Panc1 (cell line): Measurements from ENCODE around the gene DAGLA. TPM values are rescaled to one million over a fixed set of nuclear protein-coding genes. Genes with fewer than 3 reads are reported as not detected.

Source experiments
- ATAC-seq: fragments of 200-7000 bp; cut with Tn5 transposase; 2 replicates; pipeline ENCODE4 v1.9.1; 2020; ENCODE audit warnings: mild to moderate bottlenecking, moderate library complexity
- BruUV-seq: library from RNA; stranded (reverse); fragments of 400-500 nt; replicated peaks from 2 replicates; lab custom pipeline; 2021; lab: Mats Ljungman, UMichigan
- CTCF ChIA-PET: fragments of 300-600 bp; sonication (Branson Sonifier 250); formaldehyde crosslinking; loops from one replicate; lab custom pipeline; 2022; ENCODE audit warnings: antibody characterized with exemption; lab: Charles Lee
- POLR2A ChIA-PET: fragments of 300-600 bp; sonication (Branson Sonifier 250); formaldehyde crosslinking; loops from one replicate; lab custom pipeline; 2022; ENCODE audit warnings: antibody characterized with exemption; lab: Charles Lee
- DNase-seq: peaks from one replicate; pipeline ENCODE4 v3.0.0-alpha.2; 2010; ENCODE audit warnings: low read depth, low spot score
- H3K27ac ChIP-seq: 2 replicates; pipeline ENCODE4 v1.5.1; 2011; ENCODE audit warnings: mild to moderate bottlenecking, low read length, inconsistent platforms
- H3K27me3 ChIP-seq: fragments of 200-500 bp; sonication (Bioruptor generic); 2 replicates; pipeline ENCODE4 v1.6.0; 2014; ENCODE audit warnings: low read length, inconsistent platforms; ENCODE audit not compliant: control insufficient read depth, insufficient read depth
- H3K36me3 ChIP-seq: fragments of 200-500 bp; sonication (Bioruptor generic); 2 replicates; pipeline ENCODE4 v1.5.1; 2014; ENCODE audit warnings: inconsistent platforms, mild to moderate bottlenecking, low read length, moderate library complexity; ENCODE audit not compliant: control insufficient read depth, insufficient read depth
- H3K4me1 ChIP-seq: 2 replicates; pipeline ENCODE4 v1.5.1; 2011; ENCODE audit warnings: inconsistent platforms, mild to moderate bottlenecking, low read length, moderate library complexity; ENCODE audit not compliant: control insufficient read depth, insufficient read depth
- H3K4me3 ChIP-seq, 2 experiments: 2 replicates each; pipeline ENCODE4 v1.5.1; 2011 to 2012; ENCODE audit warnings: low read depth in 2 of 2, low read length in 2 of 2, mild to moderate bottlenecking in 2 of 2, inconsistent platforms in 1 of 2, moderate library complexity in 1 of 2
- H3K9me3 ChIP-seq: fragments of 200-500 bp; sonication (Bioruptor generic); 2 replicates; pipeline ENCODE4 v1.5.1; 2014; ENCODE audit warnings: low read depth, mild to moderate bottlenecking, inconsistent platforms, low read length, moderate library complexity; ENCODE audit not compliant: control insufficient read depth, insufficient read depth
- CTCF ChIP-seq: fragments of 450-650 bp; IDR thresholded peaks from 2 replicates; pipeline ENCODE4 v1.5.1; 2017; ENCODE audit warnings: mild to moderate bottlenecking
- POLR2AphosphoS5 ChIP-seq: IDR thresholded peaks from 2 replicates; pipeline ENCODE4 v1.6.1; 2012; ENCODE audit warnings: mild to moderate bottlenecking, low read depth, low read length, moderate library complexity
- REST ChIP-seq, 2 experiments: IDR thresholded peaks; 2 replicates each; pipeline ENCODE4 v1.6.1; 2011 to 2012; ENCODE audit warnings: low read depth in 2 of 2, control low read depth in 1 of 2, low read length in 1 of 2, mild to moderate bottlenecking in 1 of 2, moderate library complexity in 1 of 2; ENCODE audit not compliant: insufficient read depth in 1 of 2
- SIN3A ChIP-seq: IDR thresholded peaks from 2 replicates; pipeline ENCODE4 v1.6.1; 2012; ENCODE audit warnings: low read depth, mild to moderate bottlenecking, low read length, moderate library complexity, borderline replicate concordance; ENCODE audit not compliant: insufficient read depth
- TCF7L2 ChIP-seq: IDR thresholded peaks from 2 replicates; pipeline ENCODE4 v1.6.1; 2011; ENCODE audit warnings: mild to moderate bottlenecking, low read depth, low read length, inconsistent platforms
- in situ Hi-C: cut with HindIII; loops from 2 replicates; pipeline ENCODE4 v1.10.0; 2016; ENCODE audit warnings: low sequenced_read_pairs, low pct_unique_long_range_greater_than_20kb
- intact Hi-C: fragments of 100-400 bp; cut with micrococcal nuclease; formaldehyde crosslinking; loops from one replicate; pipeline ENCODE4 v1.10.0; 2022; ENCODE audit not compliant: unreplicated experiment
- total RNA-seq: library from RNA; stranded (reverse); gene quantifications from one replicate; pipeline ENCODE4 v1.2.1, GENCODE V29; 2021; ENCODE audit not compliant: unreplicated experiment

Gene DAGLA
- total RNA-seq, 1 experiment from 2014 or later, result 6.4 TPM

- Histone ChIP-seq H3K4me3 (no peak overlapping the region), H3K4me1 (no peaks in the 10 kb centered on the region), H3K36me3 (no peaks in the 10 kb centered on the region), H3K9me3 (no peaks in the 10 kb centered on the region), H3K27ac (no peak overlapping the region), H3K27me3 (no peaks in the 10 kb centered on the region)
- no TSS peak for BruUV-seq
- in situ Hi-C loops, result no loop called here
- ChIA-PET POLR2A (no interaction called here), CTCF (interaction anchor here (0.8 kb wide), 1 partner anchor 26 kb away, joined by 3 read pairs; no protein-coding TSS in a partner anchor)
- intact Hi-C loops, result no loop called here
- no peak for ATAC-seq
- no peak for DNase-seq
- TF ChIP-seq TCF7L2, result no peak
- TF ChIP-seq REST (IDR thresholded peaks at IDR 0.05; ENCODE audit: insufficient read depth in 1 of 2, low read depth in 2 of 2, low read length in 1 of 2), result no peak
- TF ChIP-seq CTCF, result no peak
- no peak for TF ChIP-seq SIN3A
- no peak for TF ChIP-seq POLR2AphosphoS5
These were observed 29.2 kb upstream of the DAGLA start for GRCh38 chr11:61650781-61651571.

GRCh38 chr11:61652135-61652534 lies 28.1 kb upstream of the DAGLA start:
- Histone ChIP-seq H3K27me3 (no peaks in the 10 kb centered on the region), H3K36me3 (no peaks in the 10 kb centered on the region), H3K27ac (no peak overlapping the region), H3K4me1 (no peaks in the 10 kb centered on the region), H3K4me3 (no peak overlapping the region), H3K9me3 (no peaks in the 10 kb centered on the region)
- in situ Hi-C loops (no loop called here), intact Hi-C loops (no loop called here)
- ATAC-seq (no peak), DNase-seq (no peak)
- BruUV-seq, result no TSS peak
- POLR2A ChIA-PET, result no interaction called here
- no peak for TF ChIP-seq SIN3A
- TF ChIP-seq REST (IDR thresholded peaks at IDR 0.05; ENCODE audit: insufficient read depth in 1 of 2, low read depth in 2 of 2, low read length in 1 of 2), result no peak
- no peak for TF ChIP-seq POLR2AphosphoS5
- TF ChIP-seq CTCF, result no peak
- CTCF ChIA-PET, result no interaction called here
